GM06990 (cell line): Measurements from ENCODE around the gene NBPF26.
"Not testable (repeated sequence)": the region's sequence is repeated elsewhere in the genome, so short reads cannot be mapped to it uniquely, and the experiment has no call there.

Experiments used
- DNase-seq: peaks from one replicate; pipeline ENCODE4 v3.0.0-alpha.2; 2011; ENCODE audit not compliant: insufficient read length; ENCODE audit errors: extremely low read depth
- H3K27me3 ChIP-seq: replicated peaks from 2 replicates; pipeline ENCODE4 v1.6.0; 2011; ENCODE audit warnings: low read length; ENCODE audit not compliant: control insufficient read depth, insufficient read depth
- H3K36me3 ChIP-seq: 2 replicates; pipeline ENCODE4 v1.5.1; 2011; ENCODE audit warnings: low read length; ENCODE audit not compliant: control insufficient read depth, insufficient read depth
- H3K4me3 ChIP-seq: replicated peaks from 2 replicates; pipeline ENCODE4 v1.5.1; 2011; ENCODE audit warnings: low read depth, mild to moderate bottlenecking, control low read depth, low read length

The NBPF26 gene

DNA sequence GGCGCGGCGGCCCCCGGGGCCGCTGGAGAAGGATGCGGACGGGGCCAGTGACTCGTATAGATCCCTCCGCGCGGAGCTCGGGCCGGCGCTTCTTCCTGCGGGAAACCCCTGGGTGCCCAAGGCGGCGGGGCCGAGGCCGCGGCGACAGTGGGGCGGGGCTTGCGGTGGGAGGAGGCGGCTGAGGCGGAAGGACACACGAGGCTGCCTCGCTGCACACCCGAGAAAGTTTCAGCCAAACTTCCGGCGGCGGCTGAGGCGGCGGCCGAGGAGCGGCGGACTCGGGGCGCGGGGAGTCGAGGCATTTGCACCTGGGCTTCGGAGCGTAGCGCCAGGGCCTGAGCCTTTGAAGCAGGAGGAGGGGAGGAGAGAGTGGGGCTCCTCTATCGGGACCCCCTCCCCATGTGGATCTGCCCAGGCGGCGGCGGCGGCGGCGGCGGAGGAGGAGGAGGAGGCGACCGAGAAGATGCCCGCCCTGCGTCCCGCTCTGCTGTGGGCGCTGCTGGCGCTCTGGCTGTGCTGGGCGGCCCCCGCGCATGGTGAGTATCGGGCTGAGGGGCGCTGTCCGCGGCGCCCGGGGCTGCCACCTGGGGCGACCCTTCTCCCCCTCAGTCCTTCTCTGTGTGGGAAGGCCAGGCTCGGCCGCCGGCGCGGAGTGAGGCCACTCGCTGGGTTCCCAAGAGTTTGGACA lies at the start of gene NBPF26:
NBPF26 (plus strand) TSS at position 231 of the 688 bp plus-strand sequence.
- peak; percentile 21 for DNase-seq
- H3K4me3 ChIP-seq, result peak within 1 kb of the TSS; percentile 53
- H3K27me3 ChIP-seq, H3K36me3 ChIP-seq: not testable (repeated sequence)

DNA sequence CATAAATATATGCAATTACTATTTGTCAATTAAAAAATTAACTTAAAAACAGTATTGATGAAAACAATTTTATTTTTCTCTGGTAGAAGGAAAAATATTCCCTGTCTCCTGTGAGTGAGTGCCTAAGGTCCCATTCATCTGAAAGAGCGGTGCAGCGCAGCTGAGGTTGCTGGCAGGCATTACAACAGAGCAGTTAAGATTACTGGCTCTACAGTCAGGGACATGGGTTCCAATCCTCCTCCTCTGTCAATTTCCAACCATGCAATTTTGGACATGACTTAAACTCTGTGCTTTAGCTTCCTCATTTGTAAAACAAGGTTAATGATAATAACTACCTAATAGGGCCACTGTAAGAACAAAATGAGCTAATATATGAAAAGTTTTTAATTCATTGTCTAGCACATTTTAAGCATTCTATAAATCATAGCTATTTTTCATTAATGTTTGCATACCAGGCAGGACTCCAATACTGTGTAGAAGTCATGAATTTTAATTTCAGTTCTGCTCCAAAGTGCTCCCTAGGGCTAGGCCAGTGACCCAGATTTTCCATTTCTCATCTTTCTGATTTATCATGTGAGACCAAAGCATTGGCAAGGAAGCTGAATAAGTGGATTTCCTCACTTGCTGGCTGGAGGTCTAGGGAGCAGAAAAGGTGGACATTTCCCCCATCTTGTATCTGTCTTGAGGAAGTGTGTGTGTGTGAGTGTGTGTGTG lies 43.5 kb upstream of the NBPF26 start:
- not testable (repeated sequence) for H3K36me3 ChIP-seq, H3K27me3 ChIP-seq, DNase-seq, H3K4me3 ChIP-seq

DNA sequence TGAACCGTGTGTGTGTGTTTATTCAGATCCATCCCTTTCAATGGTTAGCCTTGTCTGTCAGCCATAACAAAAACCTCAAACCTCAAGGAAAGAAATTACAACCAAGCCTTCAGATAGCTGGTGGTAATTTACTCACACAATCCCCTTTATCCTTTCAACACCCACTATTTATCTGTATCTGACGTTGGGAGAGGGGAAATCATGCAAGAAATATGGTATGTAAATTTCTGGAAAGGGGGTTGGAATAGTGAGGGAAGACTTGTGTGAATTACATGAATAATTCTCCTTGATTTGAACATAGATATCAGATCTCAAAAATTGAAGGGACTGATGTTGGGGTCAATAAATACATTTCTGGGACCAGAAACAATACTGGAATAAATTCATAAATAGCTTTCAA lies 42.8 kb upstream of the NBPF26 start:
- not testable (repeated sequence) for H3K27me3 ChIP-seq, H3K36me3 ChIP-seq, H3K4me3 ChIP-seq, DNase-seq

DNA sequence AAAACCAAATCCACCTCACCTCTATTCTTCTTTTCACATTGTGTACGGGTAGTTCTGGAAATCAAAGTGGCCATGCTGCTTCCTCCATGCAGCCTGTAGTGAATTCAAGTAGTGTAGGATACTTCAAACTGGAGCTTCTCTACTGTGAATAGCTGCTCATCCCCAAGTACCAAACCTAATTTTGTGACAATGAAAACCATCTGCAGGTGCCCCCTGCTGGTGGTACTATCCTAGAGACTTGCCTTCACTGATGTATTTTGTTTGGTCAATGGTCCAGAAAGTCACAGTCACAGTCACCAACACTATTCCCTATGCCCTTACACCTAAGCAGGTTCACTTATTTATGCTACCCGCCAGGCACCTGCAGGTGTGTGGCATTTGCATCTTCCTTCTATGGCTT lies 39.3 kb upstream of the NBPF26 start:
- DNase-seq, H3K4me3 ChIP-seq, H3K36me3 ChIP-seq, H3K27me3 ChIP-seq: not testable (repeated sequence)

DNA sequence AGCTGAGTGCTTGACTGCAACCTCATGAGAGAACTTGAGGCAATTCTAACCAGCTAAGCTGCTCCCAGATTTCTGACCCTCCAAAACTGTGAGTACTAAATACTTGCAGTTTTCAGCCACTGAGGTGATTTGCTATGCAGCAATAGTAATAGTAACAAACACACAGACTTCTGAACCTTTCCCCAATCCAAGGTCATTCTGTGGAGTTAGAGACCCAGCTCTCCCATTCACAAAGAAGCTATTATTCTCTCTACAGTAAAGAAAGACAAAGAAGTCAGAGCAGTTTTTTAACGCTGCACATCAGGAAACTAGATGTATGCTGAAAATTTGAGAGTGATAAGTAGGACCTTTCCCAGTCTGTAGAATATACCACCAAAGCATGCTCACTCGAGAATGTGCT lies 38.1 kb upstream of the NBPF26 start:
- not testable (repeated sequence) for H3K27me3 ChIP-seq, H3K36me3 ChIP-seq, DNase-seq, H3K4me3 ChIP-seq

DNA sequence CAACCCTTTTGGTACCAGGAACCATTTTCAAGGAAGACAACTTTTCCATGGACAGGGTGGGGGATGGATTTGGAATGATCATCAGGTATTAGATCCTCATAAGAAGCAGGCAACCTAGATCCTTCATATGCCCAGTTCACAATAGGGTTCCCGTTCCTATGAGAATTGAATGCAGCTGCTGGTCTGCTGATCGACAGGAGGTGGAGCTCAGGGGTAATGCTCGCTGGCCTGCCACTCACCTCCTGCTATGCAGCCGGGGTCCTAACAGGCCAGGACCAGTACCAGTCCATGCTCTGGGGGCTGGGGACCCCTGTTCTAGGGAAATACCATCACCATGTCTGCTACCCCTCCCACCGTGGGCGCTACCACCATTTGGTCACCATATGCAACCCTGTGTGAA lies 36.5 kb upstream of the NBPF26 start:
- H3K27me3 ChIP-seq, H3K36me3 ChIP-seq, H3K4me3 ChIP-seq, DNase-seq: not testable (repeated sequence)

DNA sequence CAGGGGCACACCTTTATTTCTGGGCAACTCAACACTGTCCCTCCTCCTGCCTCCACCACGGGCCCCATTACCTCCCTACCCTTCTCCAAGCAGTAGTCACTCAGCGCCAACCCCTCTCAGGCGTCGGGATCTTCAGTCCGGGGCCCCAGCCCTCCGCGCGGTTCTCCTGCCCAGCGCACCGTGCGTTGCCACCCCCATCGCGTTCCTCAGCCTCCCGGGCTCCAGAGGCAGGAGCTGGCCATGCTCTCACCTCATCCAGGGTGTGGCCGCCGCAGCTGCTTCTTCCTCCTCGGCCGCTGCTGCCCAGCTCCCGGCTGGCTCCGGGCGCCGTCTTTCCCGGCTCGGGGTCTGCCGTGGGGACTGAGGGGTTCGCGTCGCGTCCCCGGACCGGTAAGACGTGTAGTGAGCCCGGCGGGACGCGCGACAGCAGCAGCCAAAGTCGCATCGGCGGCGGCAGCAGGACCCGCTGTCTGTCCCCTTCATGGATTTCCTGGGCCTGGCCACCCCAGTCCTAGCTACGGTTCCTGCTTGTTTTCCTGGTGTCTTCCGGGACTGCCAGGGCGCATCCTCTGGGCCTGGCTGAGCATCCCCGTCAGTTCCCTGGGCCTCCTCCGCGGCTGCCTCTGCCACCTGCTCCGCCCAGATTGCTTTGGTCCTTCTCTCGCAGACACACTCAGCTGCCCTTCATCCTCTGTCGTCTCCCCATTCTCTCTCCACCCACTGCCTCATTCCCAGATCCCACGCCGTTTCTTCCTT lies 22.8 kb upstream of the NBPF26 start:
- not testable (repeated sequence) for H3K27me3 ChIP-seq, DNase-seq, H3K36me3 ChIP-seq, H3K4me3 ChIP-seq

DNA sequence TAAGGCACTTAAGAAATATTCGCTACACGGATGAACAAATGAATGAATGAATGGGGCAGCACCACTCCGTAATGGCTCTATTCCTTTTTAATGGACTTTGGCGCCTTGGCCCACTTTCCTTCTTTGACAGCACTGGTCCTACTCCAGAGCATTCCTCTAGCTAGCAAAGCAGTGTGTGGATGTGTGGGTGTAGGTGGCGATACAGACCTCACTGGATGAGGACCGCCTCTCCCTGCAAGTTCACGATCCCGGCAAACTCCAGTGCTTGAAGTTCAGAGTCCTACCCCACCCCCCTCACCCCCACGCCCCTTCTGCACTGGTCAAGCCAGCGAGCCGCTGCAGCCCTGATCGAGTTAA lies 409 bp upstream of the NBPF26 start:
- not testable (repeated sequence) for DNase-seq, H3K36me3 ChIP-seq, H3K4me3 ChIP-seq, H3K27me3 ChIP-seq

DNA sequence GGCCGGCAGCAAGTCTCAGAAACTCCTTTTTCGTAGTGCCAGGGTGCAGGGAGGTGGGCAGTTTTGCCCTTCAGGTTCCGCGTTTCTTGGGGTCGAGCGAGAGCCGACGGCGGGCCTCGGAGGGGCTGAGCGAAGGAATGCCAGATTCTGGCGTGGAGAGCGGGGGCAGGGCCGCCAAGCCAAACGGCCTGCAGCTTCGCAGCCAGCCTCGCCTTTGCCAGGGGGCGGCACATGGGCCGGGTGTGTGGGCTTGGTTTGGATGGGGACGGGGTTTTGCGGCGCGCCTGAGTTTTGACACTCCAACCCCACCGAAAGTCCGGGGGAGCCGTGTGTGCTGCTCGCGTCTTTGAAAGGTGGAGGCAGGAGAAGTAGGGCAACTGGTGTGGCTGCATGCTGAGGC lies 762 bp downstream of the NBPF26 start:
- H3K4me3 ChIP-seq, DNase-seq, H3K36me3 ChIP-seq, H3K27me3 ChIP-seq: not testable (repeated sequence)

DNA sequence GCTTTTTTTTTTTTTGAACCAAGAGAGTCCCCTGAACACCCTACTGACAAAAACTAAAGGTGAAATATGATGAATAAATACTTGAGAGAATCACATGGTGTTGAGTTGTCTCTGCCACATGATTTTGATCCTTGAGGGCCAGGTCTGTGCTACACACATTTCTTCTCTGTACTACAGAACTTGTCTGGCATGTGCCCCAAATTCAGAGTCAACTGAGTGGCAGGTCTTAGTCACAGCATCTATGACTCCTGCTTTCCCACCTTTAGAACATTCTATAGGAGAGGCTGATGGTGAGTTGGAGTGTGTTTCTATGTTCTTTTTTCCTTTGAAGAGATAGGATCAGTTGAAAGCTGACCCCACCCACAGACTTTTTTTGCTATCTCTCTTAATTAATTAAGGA lies 5.1 kb downstream of the NBPF26 start:
- not testable (repeated sequence) for H3K4me3 ChIP-seq, H3K27me3 ChIP-seq, H3K36me3 ChIP-seq, DNase-seq

DNA sequence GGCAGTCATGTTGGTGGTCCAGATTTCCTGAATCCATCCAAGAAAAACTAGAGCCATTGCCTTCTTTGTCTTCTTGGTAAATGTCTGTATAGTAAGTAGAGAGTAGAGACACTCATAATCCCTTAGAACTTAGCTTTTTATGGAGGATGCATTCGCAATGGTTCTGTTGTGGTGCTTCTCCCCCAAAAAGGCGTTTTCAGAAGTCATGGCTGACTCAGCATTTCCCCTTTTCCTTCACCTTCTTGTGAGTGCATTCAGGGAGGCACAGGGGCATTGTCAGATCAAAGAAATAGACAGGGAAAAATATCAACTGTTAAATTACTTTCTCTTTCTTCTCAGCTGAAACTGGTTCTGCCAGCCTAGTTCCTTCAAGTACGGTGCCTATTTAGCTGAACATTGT lies 45.3 kb downstream of the NBPF26 start:
- DNase-seq, H3K36me3 ChIP-seq, H3K4me3 ChIP-seq, H3K27me3 ChIP-seq: not testable (repeated sequence)

DNA sequence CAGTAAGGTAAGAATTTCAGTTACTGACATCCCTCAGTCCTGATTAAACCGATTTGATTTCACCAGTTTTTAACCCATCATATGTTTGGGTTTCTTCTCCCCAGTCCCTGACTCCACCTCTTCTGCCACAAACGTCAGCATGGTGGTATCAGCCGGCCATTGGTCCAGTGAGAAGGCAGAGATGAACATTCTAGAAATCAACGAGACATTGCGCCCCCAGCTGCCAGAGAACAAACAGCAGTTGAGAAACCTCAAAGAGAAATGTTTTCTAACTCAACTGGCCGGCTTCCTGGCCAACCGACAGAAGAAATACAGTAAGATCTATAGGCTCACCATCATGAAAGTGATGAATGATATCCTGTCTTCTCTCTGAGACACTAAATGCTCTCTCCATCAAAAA lies 81.7 kb downstream of the NBPF26 start:
- not testable (repeated sequence) for DNase-seq

DNA sequence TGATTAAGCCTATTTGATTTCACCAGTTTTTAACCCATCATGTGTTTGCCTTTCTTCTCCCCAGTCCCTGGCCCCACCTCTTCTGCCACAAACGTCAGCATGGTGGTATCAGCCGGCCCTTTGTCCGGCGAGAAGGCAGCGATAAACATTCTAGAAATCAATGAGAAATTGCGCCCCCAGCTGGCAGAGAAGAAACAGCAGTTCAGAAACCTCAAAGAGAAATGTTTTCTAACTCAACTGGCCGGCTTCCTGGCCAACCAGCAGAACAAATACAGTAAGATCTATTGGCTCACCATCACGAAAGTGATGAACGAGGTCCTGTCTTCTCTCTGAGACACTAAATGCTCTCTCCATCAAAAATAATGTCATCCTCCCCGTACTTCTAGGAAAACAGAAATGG lies 88.1 kb downstream of the NBPF26 start:
- not testable (repeated sequence) for DNase-seq, H3K4me3 ChIP-seq, H3K27me3 ChIP-seq

More for the DNA sequence above, 81.7 kb downstream of the NBPF26 start:
- H3K4me3 ChIP-seq, H3K36me3 ChIP-seq, H3K27me3 ChIP-seq: not testable (repeated sequence)

DNA sequence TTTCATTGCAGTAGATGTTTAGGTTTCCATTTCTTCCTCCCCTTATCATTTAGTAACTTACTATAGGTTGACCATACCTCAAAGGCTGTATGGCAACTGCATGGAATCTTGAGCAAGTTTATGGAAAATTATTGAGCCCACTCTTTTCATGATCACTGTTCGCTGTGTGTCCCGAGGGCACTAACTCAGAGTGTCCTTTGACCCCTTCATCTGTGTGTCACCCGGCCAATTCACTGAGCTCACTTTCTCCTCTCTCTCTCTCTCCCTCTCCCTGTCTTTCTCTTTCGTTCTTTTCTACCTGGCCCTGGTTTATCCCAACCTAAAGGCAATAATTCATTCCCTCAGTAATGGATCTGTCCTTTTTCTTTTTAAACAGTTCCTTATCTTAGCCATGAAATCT lies 101.3 kb downstream of the NBPF26 start:
- H3K27me3 ChIP-seq, DNase-seq, H3K36me3 ChIP-seq, H3K4me3 ChIP-seq: not testable (repeated sequence)

More for the DNA sequence above, 88.1 kb downstream of the NBPF26 start:
- not testable (repeated sequence) for H3K36me3 ChIP-seq
